ENCODE results near the gene RASSF3.

RASSF3 gene

GRCh38 chr12:64695550-64695949 lies 85.3 kb downstream of the RASSF3 start:
- DNase-seq, result no peak

- DNase-seq, result no peak
Observed at GRCh38 chr12:64696080-64696741, 85.9 kb downstream of the RASSF3 start.

GRCh38 chr12:64699504-64700115 lies 89.3 kb downstream of the RASSF3 start:
- no peak for DNase-seq

- DNase-seq, result no peak
Observed at GRCh38 chr12:64700532-64700931, 90.2 kb downstream of the RASSF3 start.

- DNase-seq, result no peak
Observed at GRCh38 chr12:64701283-64701682, 91.0 kb downstream of the RASSF3 start.

GRCh38 chr12:64706306-64706705 lies 96.0 kb downstream of the RASSF3 start:
- no peak for DNase-seq

GRCh38 chr12:64706857-64707256 lies 96.6 kb downstream of the RASSF3 start:
- no peak for DNase-seq

GRCh38 chr12:64707362-64707761 lies 97.1 kb downstream of the RASSF3 start:
- DNase-seq, result no peak

GRCh38 chr12:64707926-64708325 lies 97.6 kb downstream of the RASSF3 start:
- no peak for DNase-seq

GRCh38 chr12:64709429-64709828 lies 99.1 kb downstream of the RASSF3 start:
- no peak for DNase-seq

GRCh38 chr12:64713376-64713775 lies 103.1 kb downstream of the RASSF3 start:
- no peak for DNase-seq

GRCh38 chr12:64714551-64714968 lies 104.3 kb downstream of the RASSF3 start:
- DNase-seq, result no peak

GRCh38 chr12:64716371-64716770 lies 106.1 kb downstream of the RASSF3 start:
- DNase-seq, result no peak

- DNase-seq, result no peak
Observed at GRCh38 chr12:64716839-64717455, 106.7 kb downstream of the RASSF3 start.

GRCh38 chr12:64718649-64719048 lies 108.4 kb downstream of the RASSF3 start:
- no peak for DNase-seq

GRCh38 chr12:64720884-64721283 lies 110.6 kb downstream of the RASSF3 start:
- DNase-seq, result no peak

GRCh38 chr12:64722835-64723234 lies 112.5 kb downstream of the RASSF3 start:
- DNase-seq, result no peak

GRCh38 chr12:64723630-64724029 lies 113.3 kb downstream of the RASSF3 start:
- DNase-seq, result no peak

GRCh38 chr12:64724201-64724745 lies 114.0 kb downstream of the RASSF3 start:
- no peak for DNase-seq

- no peak for DNase-seq
Observed at GRCh38 chr12:64729909-64730587, 119.8 kb downstream of the RASSF3 start.

- no peak for DNase-seq
Observed at GRCh38 chr12:64730588-64730969, 120.3 kb downstream of the RASSF3 start.

- DNase-seq, result no peak
Observed at GRCh38 chr12:64731683-64732082, 121.4 kb downstream of the RASSF3 start.

- no peak for DNase-seq
Observed at GRCh38 chr12:64733857-64734256, 123.6 kb downstream of the RASSF3 start.
